Neural cell (in vitro differentiated cells): ENCODE results near the gene PLXNA4. TPM values are rescaled to one million over a fixed set of nuclear protein-coding genes. Genes with fewer than 3 reads are reported as not detected.

Experiments
- H2AFZ ChIP-seq: fragments of 200-600, 300-800 bp; sonication (generic), shearing (Covaris generic); 2 replicates; pipeline ENCODE4 v1.6.0; 2014; ENCODE audit warnings: low read depth, mild to moderate bottlenecking, antibody characterized with exemption, low read length, moderate library complexity
- H3F3A ChIP-seq: fragments of 200-600 bp; shearing (Covaris generic); 2 replicates; pipeline ENCODE4 v1.6.1; 2016; ENCODE audit warnings: mild to moderate bottlenecking, moderate library complexity, mixed read lengths, antibody characterized with exemption, low read length; ENCODE audit not compliant: insufficient read depth, poor library complexity, severe bottlenecking
- H3K27ac ChIP-seq: fragments of 200-600, 300-800 bp; sonication (generic), shearing (Covaris generic); 2 replicates; pipeline ENCODE4 v1.5.1; 2014; ENCODE audit warnings: mild to moderate bottlenecking, low read length, moderate library complexity
- H3K27me3 ChIP-seq: fragments of 300-800, 200-600 bp; sonication (generic), shearing (Covaris generic); 2 replicates; pipeline ENCODE4 v1.6.0; 2014; ENCODE audit warnings: mild to moderate bottlenecking, low read depth, low read length, moderate library complexity; ENCODE audit not compliant: insufficient read depth
- H3K36me3 ChIP-seq: fragments of 300-800, 200-600 bp; sonication (generic), shearing (Covaris generic); 2 replicates; pipeline ENCODE4 v1.5.1; 2014; ENCODE audit warnings: mild to moderate bottlenecking, antibody characterized with exemption, low read length, moderate library complexity; ENCODE audit not compliant: insufficient read depth
- H3K4me2 ChIP-seq: fragments of 300-800, 200-600 bp; sonication (generic), shearing (Covaris generic); 2 replicates; pipeline ENCODE4 v1.6.0; 2014; ENCODE audit warnings: mild to moderate bottlenecking, low read length
- H3K4me3 ChIP-seq: fragments of 300-800, 200-600 bp; sonication (generic), shearing (Covaris generic); 2 replicates; pipeline ENCODE4 v1.5.1; 2014; ENCODE audit warnings: mild to moderate bottlenecking, low read length, moderate library complexity
- H3K79me2 ChIP-seq: fragments of 200-600 bp; shearing (Covaris generic); replicated peaks from 2 replicates; pipeline ENCODE4 v1.6.0; 2014; ENCODE audit warnings: mild to moderate bottlenecking, low read length, moderate library complexity; ENCODE audit not compliant: insufficient read depth
- H3K9ac ChIP-seq: fragments of 300-800, 200-600 bp; sonication (generic), shearing (Covaris generic); 2 replicates; pipeline ENCODE4 v1.6.1; 2016; ENCODE audit warnings: mild to moderate bottlenecking, low read length, mixed read lengths
- H3K9me2 ChIP-seq: fragments of 200-600 bp; shearing (Covaris generic); 2 replicates; pipeline ENCODE4 v1.6.1; 2016; ENCODE audit warnings: mild to moderate bottlenecking, low read length, mixed read lengths; ENCODE audit not compliant: insufficient read depth
- H3K9me3 ChIP-seq: fragments of 200-600, 300-800 bp; sonication (generic), shearing (Covaris generic); 2 replicates; pipeline ENCODE4 v1.6.1; 2016; ENCODE audit warnings: mild to moderate bottlenecking, mixed run types, low read length, moderate library complexity, mixed read lengths
- H4K20me1 ChIP-seq: fragments of 200-600 bp; shearing (Covaris generic); 2 replicates; pipeline ENCODE4 v1.6.1; 2016; ENCODE audit warnings: mild to moderate bottlenecking, mixed run types; ENCODE audit not compliant: insufficient read depth
- CTCF ChIP-seq: fragments of 450-650 bp; IDR thresholded peaks from 2 replicates; pipeline ENCODE4 v1.5.1; 2014; ENCODE audit warnings: antibody characterized with exemption, mild to moderate bottlenecking, moderate library complexity; ENCODE audit not compliant: poor library complexity, severe bottlenecking
- EP300 ChIP-seq: fragments of 450-650 bp; conservative IDR thresholded peaks from 2 replicates; pipeline ENCODE4 v1.6.1; 2014; ENCODE audit warnings: antibody characterized with exemption, mild to moderate bottlenecking, moderate library complexity; ENCODE audit not compliant: poor library complexity, severe bottlenecking
- EZH2 ChIP-seq: fragments of 200-600, 300-800 bp; shearing (Covaris generic), sonication (generic); IDR thresholded peaks from 2 replicates; pipeline ENCODE4 v1.6.1; 2014; ENCODE audit warnings: antibody characterized with exemption, low read length, borderline replicate concordance, mild to moderate bottlenecking; ENCODE audit not compliant: insufficient read depth, poor library complexity, severe bottlenecking
- MXI1 ChIP-seq: fragments of 450-650 bp; conservative IDR thresholded peaks from 2 replicates; pipeline ENCODE4 v1.6.1; 2014; ENCODE audit warnings: antibody characterized with exemption, mild to moderate bottlenecking; ENCODE audit not compliant: poor library complexity, severe bottlenecking
- POLR2AphosphoS5 ChIP-seq: IDR thresholded peaks from 2 replicates; pipeline ENCODE4 v1.6.1; 2012
- RAD21 ChIP-seq: fragments of 450-650 bp; conservative IDR thresholded peaks from 2 replicates; pipeline ENCODE4 v1.6.1; 2014; ENCODE audit warnings: antibody characterized with exemption, mild to moderate bottlenecking, moderate library complexity
- REST ChIP-seq: IDR thresholded peaks from 2 replicates; pipeline ENCODE4 v1.6.1; 2012; ENCODE audit warnings: borderline replicate concordance
- SMC3 ChIP-seq: fragments of 450-650 bp; conservative IDR thresholded peaks from 2 replicates; pipeline ENCODE4 v1.6.1; 2014; ENCODE audit warnings: antibody characterized with exemption, mild to moderate bottlenecking, moderate library complexity; ENCODE audit not compliant: poor library complexity
- TAF1 ChIP-seq: IDR thresholded peaks from 2 replicates; pipeline ENCODE4 v1.6.1; 2012; ENCODE audit warnings: low read depth
- polyA plus RNA-seq: library from polyadenylated mRNA; depleted of rRNA; stranded (reverse); fragments of >200 nt; gene quantifications from 2 replicates; pipeline ENCODE4 v1.2.3, GENCODE V29; 2014

Gene PLXNA4
- polyA plus RNA-seq, 1 donor from 2014 or later: 7.2 TPM

GRCh38 chr7:132402096-132402495 is 174.2 kb downstream of the PLXNA4 start:
- Histone ChIP-seq H3K27me3 (no peaks in the 10 kb centered on the region), H3K79me2 (no peaks in the 10 kb centered on the region), H2AFZ (no peak overlapping the region), H3K9me3 (no peaks in the 10 kb centered on the region), H3K27ac (no peak overlapping the region), H3K4me2 (no peak overlapping the region), H3F3A (no peaks in the 10 kb centered on the region), H4K20me1 (no peaks in the 10 kb centered on the region), H3K9me2 (no peaks in the 10 kb centered on the region), H3K36me3 (no peaks in the 10 kb centered on the region), H3K4me3 (no peak overlapping the region), H3K9ac (no peak overlapping the region)
- TF ChIP-seq REST (no peak), POLR2AphosphoS5 (no peak), TAF1 (no peak), RAD21 (no peak)

- no peaks in the 10 kb centered on the region for H3K9me3 ChIP-seq
- no peak overlapping the region for H3K27ac ChIP-seq
- no peak overlapping the region for H2AFZ ChIP-seq
- H4K20me1 ChIP-seq: no peaks in the 10 kb centered on the region
- H3K79me2 ChIP-seq: no peaks in the 10 kb centered on the region
- H3K4me2 ChIP-seq: no peak overlapping the region
- H3K9ac ChIP-seq: no peak overlapping the region
- H3K36me3 ChIP-seq: no peaks in the 10 kb centered on the region
- H3K9me2 ChIP-seq: no peaks in the 10 kb centered on the region
- no peaks in the 10 kb centered on the region for H3K27me3 ChIP-seq
- TF ChIP-seq EP300 (no peak), EZH2 (no peak), CTCF (no peak), REST (no peak), POLR2AphosphoS5 (no peak), RAD21 (no peak), MXI1 (no peak), SMC3 (no peak), TAF1 (no peak)
- no peak overlapping the region for H3K4me3 ChIP-seq
- no peaks in the 10 kb centered on the region for H3F3A ChIP-seq
Measured at GRCh38 chr7:132400561-132401142, 175.6 kb downstream of the PLXNA4 start.
